ENCODE data around the gene GOLIM4.
A peak's percentile ranks its signal among the peaks of the same experiment; 100 is the strongest.
"Not testable (repeated sequence)": the region's sequence is repeated elsewhere in the genome, so short reads cannot be mapped to it uniquely, and the experiment has no call there.

Gene GOLIM4

GRCh38 chr3:168071591-168072322 is 24.0 kb downstream of the GOLIM4 start:
- no peak for DNase-seq

GRCh38 chr3:168070919-168071318 is 24.8 kb downstream of the GOLIM4 start:
- DNase-seq, result no peak

DNA sequence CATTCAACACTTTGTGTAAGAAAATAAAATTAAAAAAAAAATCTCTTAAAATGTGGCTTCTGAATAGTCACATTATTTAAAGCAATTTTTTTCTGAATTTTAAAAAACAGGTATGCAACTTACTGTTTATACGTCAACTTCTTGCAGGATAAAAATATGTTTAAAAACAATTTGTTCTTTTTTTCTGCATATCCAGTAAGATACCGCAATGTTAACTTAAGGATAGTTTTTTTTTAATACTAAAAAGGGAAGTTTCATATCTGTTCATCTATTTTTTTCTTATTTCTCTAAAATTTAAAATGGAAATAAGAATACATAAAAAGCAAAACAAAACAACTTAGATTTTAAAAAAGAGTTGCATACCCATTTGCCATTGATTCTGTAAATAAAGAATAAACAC is 27.4 kb downstream of the GOLIM4 start:
- DNase-seq, result no peak

- no peak for DNase-seq
Observed at GRCh38 chr3:168066882-168067281, 28.8 kb downstream of the GOLIM4 start.

DNA sequence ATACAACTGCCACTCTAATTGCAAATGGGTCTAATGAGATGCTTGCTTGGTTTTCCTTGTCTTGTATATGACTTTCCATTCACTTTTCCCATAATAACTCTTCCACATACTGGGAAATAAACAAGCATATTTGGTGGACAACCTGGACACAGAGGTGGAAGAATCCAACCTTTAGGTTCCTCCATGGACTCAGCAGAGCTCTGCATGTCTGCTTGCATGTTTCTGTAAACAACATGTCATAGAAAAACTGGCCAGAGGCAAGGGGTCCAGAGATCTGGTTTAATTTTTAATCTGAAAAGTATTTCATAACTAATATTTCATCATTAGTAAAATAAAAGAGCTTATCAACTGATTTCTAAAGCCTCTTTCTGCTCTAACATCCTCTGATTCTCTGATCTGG is 30.2 kb downstream of the GOLIM4 start:
- DNase-seq, result no peak

GRCh38 chr3:168063122-168063521 is 32.6 kb downstream of the GOLIM4 start:
- no peak for DNase-seq

- no peak for DNase-seq
Observed at GRCh38 chr3:168062679-168063078, 33.0 kb downstream of the GOLIM4 start.

- DNase-seq, result no peak
Observed at GRCh38 chr3:168061332-168061996, 34.3 kb downstream of the GOLIM4 start.

DNA sequence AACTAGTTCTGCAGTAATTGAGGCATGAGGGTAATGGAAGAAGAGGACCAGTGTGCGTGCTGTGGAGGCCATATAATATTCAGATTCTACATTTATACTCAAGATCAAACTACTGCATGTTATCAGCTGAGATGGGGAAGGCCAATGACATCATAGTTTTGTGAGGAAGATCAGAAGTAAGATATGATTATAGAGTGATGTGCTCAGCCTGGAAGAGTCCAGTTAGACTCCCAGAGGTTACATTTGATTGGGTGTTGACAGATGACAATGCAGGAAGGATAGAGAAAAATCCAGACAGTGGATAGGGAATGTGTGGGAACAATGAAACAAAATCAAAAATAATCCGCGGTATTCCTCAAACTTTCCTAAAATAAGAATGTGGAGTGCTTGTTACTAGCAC is 35.4 kb downstream of the GOLIM4 start:
- no peak for DNase-seq

- no peak for DNase-seq
Observed at GRCh38 chr3:168058481-168058880, 37.2 kb downstream of the GOLIM4 start.

DNA sequence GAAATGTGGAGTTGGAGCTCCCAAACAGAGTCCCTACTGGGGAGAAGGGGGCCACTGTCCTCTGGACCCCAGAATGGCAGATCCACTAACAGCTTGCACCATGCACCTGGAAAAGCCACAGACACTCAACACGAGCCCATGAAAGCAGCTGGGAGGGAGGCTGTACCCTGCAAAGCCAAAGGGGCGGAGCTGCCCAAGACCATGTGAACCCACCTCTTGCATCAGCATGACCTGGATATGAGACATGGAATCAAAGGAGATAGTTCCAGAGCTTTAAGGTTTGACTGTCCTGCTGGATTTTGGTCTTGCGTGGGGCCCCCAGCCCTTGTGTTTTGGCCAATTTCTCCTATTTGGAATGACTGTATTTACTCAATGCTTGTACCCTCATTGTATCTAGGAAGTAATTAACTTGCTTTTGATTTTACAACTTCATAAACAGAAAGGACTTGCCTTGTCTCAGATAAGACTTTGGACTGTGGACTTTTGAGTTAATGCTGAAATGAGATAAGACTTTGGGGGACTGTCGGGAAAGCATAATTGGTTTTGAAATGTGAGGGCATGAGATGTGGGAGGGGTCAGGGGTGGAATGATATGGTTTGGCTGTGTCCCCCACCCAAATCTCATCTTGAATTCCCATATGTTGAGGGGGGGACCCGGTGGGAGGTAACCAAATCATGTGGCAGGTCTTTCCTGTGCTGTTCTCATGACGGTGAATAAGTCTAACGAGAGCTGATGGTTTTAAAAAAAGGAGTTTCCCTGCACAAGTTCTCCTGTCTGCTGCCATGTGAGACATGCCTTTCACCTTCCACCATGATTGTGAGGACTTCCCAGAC is 39.1 kb downstream of the GOLIM4 start:
- DNase-seq, result not testable (repeated sequence)

DNA sequence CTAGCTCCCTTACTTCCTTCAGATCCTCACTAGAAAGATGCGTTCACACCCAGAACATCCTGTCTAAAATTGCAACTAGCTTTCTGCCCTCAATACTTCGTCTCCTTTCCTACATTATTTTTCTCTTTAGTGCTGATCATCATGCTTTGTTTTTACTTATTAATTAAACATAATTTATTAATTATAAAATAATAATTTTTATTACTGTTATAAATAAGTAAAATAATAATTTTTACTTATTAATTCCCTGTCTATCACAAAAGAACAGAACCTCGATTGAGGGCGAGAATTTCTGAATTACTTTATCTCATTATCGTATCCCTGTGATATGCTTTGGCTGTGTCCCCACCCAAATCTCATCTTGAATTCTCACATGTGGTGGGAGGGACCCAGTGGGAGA is 41.3 kb downstream of the GOLIM4 start:
- DNase-seq, result no peak

GRCh38 chr3:168053115-168053514 is 42.6 kb downstream of the GOLIM4 start:
- no peak for DNase-seq

GRCh38 chr3:168052515-168052914 is 43.2 kb downstream of the GOLIM4 start:
- peak; percentile 2 for DNase-seq

GRCh38 chr3:168051531-168052471 is 43.9 kb downstream of the GOLIM4 start:
- DNase-seq, result no peak

- no peak for DNase-seq
Observed at GRCh38 chr3:168051070-168051469, 44.7 kb downstream of the GOLIM4 start.

GRCh38 chr3:168049367-168049974 is 46.3 kb downstream of the GOLIM4 start:
- DNase-seq, result no peak

DNA sequence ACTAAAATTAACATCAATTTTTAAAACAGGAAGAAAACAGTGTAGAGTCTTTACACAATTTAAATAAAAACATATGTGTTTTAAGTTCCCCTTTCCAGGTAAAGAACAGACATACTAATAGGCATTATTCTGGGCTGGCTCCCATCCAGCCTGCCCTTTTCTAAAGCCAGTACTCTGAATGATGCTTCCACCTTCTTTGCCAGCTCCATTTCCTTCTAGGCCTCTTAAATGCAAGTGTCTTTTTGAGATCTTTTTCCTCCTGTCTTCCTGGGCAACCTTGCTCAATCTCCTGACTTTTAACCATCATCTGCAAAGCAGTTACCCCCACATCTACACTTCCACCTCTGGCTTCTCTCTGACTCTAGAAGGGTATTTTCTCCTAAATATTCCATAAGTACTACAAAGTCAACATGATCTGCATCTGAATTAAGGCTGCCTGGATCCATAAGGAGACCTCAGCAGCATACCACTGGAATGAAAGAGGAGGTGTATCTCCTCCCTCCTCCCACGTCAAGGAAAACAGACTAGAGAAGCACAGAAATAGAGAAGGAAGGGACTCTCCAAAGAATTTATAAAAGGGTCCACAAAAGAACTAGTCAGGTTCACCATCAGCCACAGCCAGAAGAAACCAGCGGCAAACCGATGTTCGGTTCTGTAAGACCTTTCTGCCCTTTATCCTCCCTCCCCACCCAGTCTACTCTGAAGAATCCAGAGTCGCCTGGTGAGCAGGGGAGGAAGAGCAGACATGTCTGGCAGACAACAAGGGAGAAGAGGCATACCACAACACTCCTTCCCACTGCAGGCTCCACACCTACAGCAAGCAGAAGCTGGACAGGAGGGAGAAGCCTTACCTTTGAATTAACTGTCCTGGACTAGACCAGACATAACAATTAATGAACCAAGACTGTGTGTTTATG is 47.1 kb downstream of the GOLIM4 start:
- DNase-seq, result no peak

- DNase-seq, result no peak
Observed at GRCh38 chr3:168047936-168048335, 47.8 kb downstream of the GOLIM4 start.

- DNase-seq, result peak; percentile 89
Observed at GRCh38 chr3:168047190-168047795, 48.4 kb downstream of the GOLIM4 start.

- DNase-seq, result no peak
Observed at GRCh38 chr3:168044049-168044448, 51.7 kb downstream of the GOLIM4 start.

Measured in NCI-H2227 treated with DMSO at 0.1 percent for 48 hours (cell line).